Measurements from ENCODE around the gene PMM2.

DNA sequence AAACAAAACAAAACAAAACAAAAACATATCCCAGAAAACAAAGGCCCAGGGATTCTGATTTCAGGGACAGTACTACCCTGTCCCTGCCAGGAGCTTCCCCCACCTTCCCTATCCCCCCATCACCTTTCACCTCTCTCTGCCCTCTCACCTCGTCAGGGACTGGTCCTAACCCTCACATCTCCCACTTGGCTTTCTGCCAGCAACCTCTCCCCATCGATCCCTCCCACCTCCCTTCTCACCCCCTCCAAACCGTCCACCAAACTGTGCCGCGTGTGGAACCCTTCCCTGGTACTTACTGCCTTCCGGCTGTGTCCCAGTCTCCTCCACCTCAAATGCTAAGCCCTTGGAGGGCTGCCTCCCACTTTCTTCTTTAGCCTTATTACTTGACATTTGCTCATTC is 36.6 kb upstream of the PMM2 start:
- TF ChIP-seq CTCF (conservative IDR thresholded peaks at IDR 0.05; ENCODE audit: low read depth in 2 of 2) (no peak), EZH2 (IDR thresholded peaks at IDR 0.05; ENCODE audit: low read depth, unreplicated experiment) (no peak), ETS1 (IDR thresholded peaks at IDR 0.05) (no peak), ZNF114 (CRISPR knock-in tag; IDR thresholded peaks at IDR 0.05) (no peak)
- TF ChIP-seq, protein P1, sequence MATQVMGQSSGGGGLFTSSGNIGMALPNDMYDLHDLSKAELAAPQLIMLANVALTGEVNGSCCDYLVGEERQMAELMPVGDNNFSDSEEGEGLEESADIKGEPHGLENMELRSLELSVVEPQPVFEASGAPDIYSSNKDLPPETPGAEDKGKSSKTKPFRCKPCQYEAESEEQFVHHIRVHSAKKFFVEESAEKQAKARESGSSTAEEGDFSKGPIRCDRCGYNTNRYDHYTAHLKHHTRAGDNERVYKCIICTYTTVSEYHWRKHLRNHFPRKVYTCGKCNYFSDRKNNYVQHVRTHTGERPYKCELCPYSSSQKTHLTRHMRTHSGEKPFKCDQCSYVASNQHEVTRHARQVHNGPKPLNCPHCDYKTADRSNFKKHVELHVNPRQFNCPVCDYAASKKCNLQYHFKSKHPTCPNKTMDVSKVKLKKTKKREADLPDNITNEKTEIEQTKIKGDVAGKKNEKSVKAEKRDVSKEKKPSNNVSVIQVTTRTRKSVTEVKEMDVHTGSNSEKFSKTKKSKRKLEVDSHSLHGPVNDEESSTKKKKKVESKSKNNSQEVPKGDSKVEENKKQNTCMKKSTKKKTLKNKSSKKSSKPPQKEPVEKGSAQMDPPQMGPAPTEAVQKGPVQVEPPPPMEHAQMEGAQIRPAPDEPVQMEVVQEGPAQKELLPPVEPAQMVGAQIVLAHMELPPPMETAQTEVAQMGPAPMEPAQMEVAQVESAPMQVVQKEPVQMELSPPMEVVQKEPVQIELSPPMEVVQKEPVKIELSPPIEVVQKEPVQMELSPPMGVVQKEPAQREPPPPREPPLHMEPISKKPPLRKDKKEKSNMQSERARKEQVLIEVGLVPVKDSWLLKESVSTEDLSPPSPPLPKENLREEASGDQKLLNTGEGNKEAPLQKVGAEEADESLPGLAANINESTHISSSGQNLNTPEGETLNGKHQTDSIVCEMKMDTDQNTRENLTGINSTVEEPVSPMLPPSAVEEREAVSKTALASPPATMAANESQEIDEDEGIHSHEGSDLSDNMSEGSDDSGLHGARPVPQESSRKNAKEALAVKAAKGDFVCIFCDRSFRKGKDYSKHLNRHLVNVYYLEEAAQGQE (IDR thresholded peaks at IDR 0.05; ENCODE audit: unreplicated experiment): no peak
